ENCODE results near the gene PPIL6.

The PPIL6 gene

GRCh38 chr6:109455437-109456110, 15.1 kb upstream of the PPIL6 start, which contains the start of gene MICAL1:
TSS of gene MICAL1 (minus strand) at chr6:109455772. CDS start at chr6:109454196, 1,576 bp downstream.
- Histone ChIP-seq H3K4me1 (ENCODE audit: control insufficient read depth, insufficient read depth, low read length) (no peaks in the 10 kb centered on the region; the same call in 1 of the 2 replicates), H3K27me3 (ENCODE audit: control insufficient read depth, insufficient read depth, low read length) (no peaks in the 10 kb centered on the region), H3K36me3 (ENCODE audit: control insufficient read depth, insufficient read depth, low read length) (peaks cover 11% of the 10 kb centered on the region), H3K27ac (ENCODE audit: low read length) (no peak within 1 kb of the TSS), H3K9me3 (ENCODE audit: control insufficient read depth, insufficient read depth, low read length) (no peaks in the 10 kb centered on the region), H3K4me3 (ENCODE audit: low read length) (peak within 1 kb of the TSS; percentile 70)
- no peak for DNase-seq (ENCODE audit: low read depth, low spot score)
- WGBS (ENCODE audit: insufficient coverage, insufficient read length) = no CpG with 5 or more reads among the region's 70 CpGs

- Histone ChIP-seq H3K4me1 (ENCODE audit: control insufficient read depth, insufficient read depth, low read length) (no peaks in the 10 kb centered on the region; the same call in 1 of the 2 replicates), H3K27ac (ENCODE audit: low read length) (no peak overlapping the region), H3K36me3 (ENCODE audit: control insufficient read depth, insufficient read depth, low read length) (peaks cover 16% of the 10 kb centered on the region), H3K27me3 (ENCODE audit: control insufficient read depth, insufficient read depth, low read length) (no peaks in the 10 kb centered on the region), H3K4me3 (ENCODE audit: low read length) (peak overlapping the region; percentile 70), H3K9me3 (ENCODE audit: control insufficient read depth, insufficient read depth, low read length) (no peaks in the 10 kb centered on the region)
- DNase-seq (ENCODE audit: low read depth, low spot score) = no peak
- no CpG with 5 or more reads among the region's 48 CpGs for WGBS (ENCODE audit: insufficient coverage, insufficient read length)
These were observed 14.3 kb upstream of the PPIL6 start for GRCh38 chr6:109454496-109455436.

- no CpG with 5 or more reads among the region's 27 CpGs for WGBS (ENCODE audit: insufficient coverage, insufficient read length)
- Histone ChIP-seq H3K36me3 (ENCODE audit: control insufficient read depth, insufficient read depth, low read length) (peaks cover 16% of the 10 kb centered on the region), H3K27ac (ENCODE audit: low read length) (no peak overlapping the region), H3K4me1 (ENCODE audit: control insufficient read depth, insufficient read depth, low read length) (no peaks in the 10 kb centered on the region; the same call in 1 of the 2 replicates), H3K4me3 (ENCODE audit: low read length) (no peak overlapping the region), H3K27me3 (ENCODE audit: control insufficient read depth, insufficient read depth, low read length) (no peaks in the 10 kb centered on the region), H3K9me3 (ENCODE audit: control insufficient read depth, insufficient read depth, low read length) (no peaks in the 10 kb centered on the region)
- DNase-seq (ENCODE audit: low read depth, low spot score) = no peak
These were observed 13.4 kb upstream of the PPIL6 start for GRCh38 chr6:109453594-109454495.

- no CpG with 5 or more reads among the region's 2 CpGs for WGBS (ENCODE audit: insufficient coverage, insufficient read length)
- Histone ChIP-seq H3K9me3 (ENCODE audit: control insufficient read depth, insufficient read depth, low read length) (no peaks in the 10 kb centered on the region), H3K4me1 (ENCODE audit: control insufficient read depth, insufficient read depth, low read length) (no peaks in the 10 kb centered on the region; the same call in 1 of the 2 replicates), H3K4me3 (ENCODE audit: low read length) (no peak overlapping the region), H3K27me3 (ENCODE audit: control insufficient read depth, insufficient read depth, low read length) (no peaks in the 10 kb centered on the region), H3K27ac (ENCODE audit: low read length) (no peak overlapping the region), H3K36me3 (ENCODE audit: control insufficient read depth, insufficient read depth, low read length) (peaks cover 16% of the 10 kb centered on the region)
- DNase-seq (ENCODE audit: low read depth, low spot score) = no peak
These were observed 12.7 kb upstream of the PPIL6 start for GRCh38 chr6:109453156-109453555.

- H3K9me3 ChIP-seq (ENCODE audit: control insufficient read depth, insufficient read depth, low read length) = no peaks in the 10 kb centered on the region
- DNase-seq (ENCODE audit: low read depth, low spot score) = no peak
- H3K4me1 ChIP-seq (ENCODE audit: control insufficient read depth, insufficient read depth, low read length) = no peaks in the 10 kb centered on the region; the same call in 1 of the 2 replicates
- H3K27ac ChIP-seq (ENCODE audit: low read length) = no peak overlapping the region
- H3K36me3 ChIP-seq (ENCODE audit: control insufficient read depth, insufficient read depth, low read length) = peaks cover 16% of the 10 kb centered on the region
- H3K4me3 ChIP-seq (ENCODE audit: low read length) = no peak overlapping the region
- no peaks in the 10 kb centered on the region for H3K27me3 ChIP-seq (ENCODE audit: control insufficient read depth, insufficient read depth, low read length)
- WGBS (ENCODE audit: insufficient coverage, insufficient read length) = no CpG with 5 or more reads among the region's 9 CpGs
These were observed 11.8 kb upstream of the PPIL6 start for GRCh38 chr6:109452181-109452580.

GRCh38 chr6:109451376-109451775, 10.9 kb upstream of the PPIL6 start:
- Histone ChIP-seq H3K36me3 (ENCODE audit: control insufficient read depth, insufficient read depth, low read length) (peaks cover 22% of the 10 kb centered on the region), H3K4me3 (ENCODE audit: low read length) (no peak overlapping the region), H3K27ac (ENCODE audit: low read length) (no peak overlapping the region), H3K4me1 (ENCODE audit: control insufficient read depth, insufficient read depth, low read length) (no peaks in the 10 kb centered on the region; the same call in 1 of the 2 replicates), H3K27me3 (ENCODE audit: control insufficient read depth, insufficient read depth, low read length) (no peaks in the 10 kb centered on the region), H3K9me3 (ENCODE audit: control insufficient read depth, insufficient read depth, low read length) (no peaks in the 10 kb centered on the region)
- no CpG with 5 or more reads among the region's 7 CpGs for WGBS (ENCODE audit: insufficient coverage, insufficient read length)
- no peak for DNase-seq (ENCODE audit: low read depth, low spot score)

- H3K9me3 ChIP-seq (ENCODE audit: control insufficient read depth, insufficient read depth, low read length) = no peaks in the 10 kb centered on the region
- WGBS (ENCODE audit: insufficient coverage, insufficient read length) = no CpG with 5 or more reads among the region's 3 CpGs
- H3K27ac ChIP-seq (ENCODE audit: low read length) = no peak overlapping the region
- H3K36me3 ChIP-seq (ENCODE audit: control insufficient read depth, insufficient read depth, low read length) = peaks cover 22% of the 10 kb centered on the region
- no peak for DNase-seq (ENCODE audit: low read depth, low spot score)
- no peaks in the 10 kb centered on the region; the same call in 1 of the 2 replicates for H3K4me1 ChIP-seq (ENCODE audit: control insufficient read depth, insufficient read depth, low read length)
- no peak overlapping the region for H3K4me3 ChIP-seq (ENCODE audit: low read length)
- H3K27me3 ChIP-seq (ENCODE audit: control insufficient read depth, insufficient read depth, low read length) = no peaks in the 10 kb centered on the region
These were observed 10.4 kb upstream of the PPIL6 start for GRCh38 chr6:109450801-109451200.

- no CpG with 5 or more reads among the region's 16 CpGs for WGBS (ENCODE audit: insufficient coverage, insufficient read length)
- Histone ChIP-seq H3K4me3 (ENCODE audit: low read length) (no peak overlapping the region), H3K9me3 (ENCODE audit: control insufficient read depth, insufficient read depth, low read length) (no peaks in the 10 kb centered on the region), H3K27me3 (ENCODE audit: control insufficient read depth, insufficient read depth, low read length) (no peaks in the 10 kb centered on the region), H3K27ac (ENCODE audit: low read length) (no peak overlapping the region), H3K4me1 (ENCODE audit: control insufficient read depth, insufficient read depth, low read length) (no peaks in the 10 kb centered on the region; the same call in 1 of the 2 replicates), H3K36me3 (ENCODE audit: control insufficient read depth, insufficient read depth, low read length) (peaks cover 27% of the 10 kb centered on the region)
- no peak for DNase-seq (ENCODE audit: low read depth, low spot score)
These were observed 9.6 kb upstream of the PPIL6 start for GRCh38 chr6:109449795-109450673.

GRCh38 chr6:109449064-109449794, 8.8 kb upstream of the PPIL6 start:
- no CpG with 5 or more reads among the region's 19 CpGs for WGBS (ENCODE audit: insufficient coverage, insufficient read length)
- Histone ChIP-seq H3K4me1 (ENCODE audit: control insufficient read depth, insufficient read depth, low read length) (no peaks in the 10 kb centered on the region), H3K4me3 (ENCODE audit: low read length) (no peak overlapping the region)

More at GRCh38 chr6:109449064-109449794, 8.8 kb upstream of the PPIL6 start:
- no peak for DNase-seq (ENCODE audit: low read depth, low spot score)
- H3K27me3 ChIP-seq (ENCODE audit: control insufficient read depth, insufficient read depth, low read length) = no peaks in the 10 kb centered on the region
- no peaks in the 10 kb centered on the region for H3K9me3 ChIP-seq (ENCODE audit: control insufficient read depth, insufficient read depth, low read length)
- H3K36me3 ChIP-seq (ENCODE audit: control insufficient read depth, insufficient read depth, low read length) = peaks cover 31% of the 10 kb centered on the region
- H3K27ac ChIP-seq (ENCODE audit: low read length) = no peak overlapping the region
